T-helper 2 cell treated with Interferon-gamma antibody and Interleukin-4, amounts not matched to agents 5 μg/mL and 100 μg/mL, for 36 hours (primary cell): Measurements from ENCODE around the gene MINDY4B.

ENCODE experiments used
- DNase-seq: peaks from one replicate; pipeline ENCODE4 v3.0.0; 2021; ENCODE audit warnings: low spot score
- H3K27ac Mint-ChIP-seq: one replicate; pipeline ENCODE4 v1.8.0; 2021; ENCODE audit warnings: mild to moderate bottlenecking, mixed read lengths
- H3K27me3 Mint-ChIP-seq: one replicate; pipeline ENCODE4 v1.8.0; 2021; ENCODE audit warnings: low read depth, mixed read lengths
- H3K36me3 Mint-ChIP-seq: one replicate; pipeline ENCODE4 v1.8.0; 2021; ENCODE audit warnings: low read depth, mixed read lengths
- H3K4me1 Mint-ChIP-seq: one replicate; pipeline ENCODE4 v1.8.0; 2021; ENCODE audit warnings: low read depth, mixed read lengths
- H3K4me3 Mint-ChIP-seq: one replicate; pipeline ENCODE4 v1.8.0; 2022; ENCODE audit warnings: mild to moderate bottlenecking, moderate library complexity, mixed read lengths
- H3K9me3 Mint-ChIP-seq: one replicate; pipeline ENCODE4 v1.8.0; 2021; ENCODE audit warnings: mixed read lengths

The MINDY4B gene

DNA sequence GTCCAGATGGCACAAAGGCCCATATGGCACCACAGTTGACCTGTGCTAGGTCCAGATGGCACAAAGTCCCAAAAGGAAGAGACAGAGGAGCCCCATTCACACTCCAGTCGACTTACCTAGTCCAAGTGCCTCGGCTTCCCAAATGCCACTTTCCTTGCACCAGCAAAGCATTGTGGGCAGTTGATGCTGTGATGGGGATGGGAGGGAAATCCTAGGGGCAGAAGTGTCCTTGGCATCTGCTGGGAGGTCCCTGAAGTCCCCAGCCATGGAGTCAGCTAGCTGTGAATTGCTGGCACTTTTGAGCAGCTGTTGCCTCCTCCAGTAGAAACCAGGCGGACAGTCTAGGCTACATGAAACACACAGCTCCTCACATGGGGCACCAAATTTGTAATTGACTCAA lies 82.0 kb downstream of the MINDY4B start:
- no peak for DNase-seq
- H3K9me3 Mint-ChIP-seq = no peaks in the 10 kb centered on the region
- no peak overlapping the region for H3K4me3 Mint-ChIP-seq
- H3K4me1 Mint-ChIP-seq = no peaks in the 10 kb centered on the region
- H3K27ac Mint-ChIP-seq = no peak overlapping the region
- no peaks in the 10 kb centered on the region for H3K27me3 Mint-ChIP-seq
- H3K36me3 Mint-ChIP-seq = no peaks in the 10 kb centered on the region

DNA sequence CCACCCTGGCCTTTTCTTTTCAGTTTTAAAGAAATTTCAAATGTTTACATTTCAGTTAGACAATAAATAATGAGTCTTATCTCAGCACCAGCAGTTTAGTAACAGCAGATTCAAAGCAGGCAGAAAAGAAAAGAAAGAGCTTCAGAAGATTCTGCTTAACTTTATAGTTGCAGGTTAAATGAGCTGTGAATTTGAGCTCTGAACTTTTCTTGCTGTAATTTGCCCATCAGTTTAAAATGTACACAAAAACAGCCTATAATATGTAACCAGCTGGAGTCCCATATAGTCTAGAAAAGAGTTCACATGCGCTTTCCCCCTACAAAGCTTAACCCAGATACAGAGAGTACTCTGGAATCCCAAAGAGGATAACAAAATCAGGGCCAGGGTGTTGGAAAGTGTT lies 82.6 kb downstream of the MINDY4B start:
- H3K9me3 Mint-ChIP-seq = no peaks in the 10 kb centered on the region
- no peak for DNase-seq
- no peaks in the 10 kb centered on the region for H3K36me3 Mint-ChIP-seq
- H3K4me3 Mint-ChIP-seq = no peak overlapping the region
- no peaks in the 10 kb centered on the region for H3K4me1 Mint-ChIP-seq
- H3K27me3 Mint-ChIP-seq = no peaks in the 10 kb centered on the region
- no peak overlapping the region for H3K27ac Mint-ChIP-seq
